Neural cell (in vitro differentiated cells): Measurements from ENCODE around the gene ST3GAL5. TPM values are rescaled to one million over a fixed set of nuclear protein-coding genes. Genes with fewer than 3 reads are reported as not detected.
A peak's percentile ranks its signal among the peaks of the same experiment; 100 is the strongest.
"Not testable (repeated sequence)": the region's sequence is repeated elsewhere in the genome, so short reads cannot be mapped to it uniquely, and the experiment has no call there.

Source experiments
- H2AFZ ChIP-seq: fragments of 200-600, 300-800 bp; sonication (generic), shearing (Covaris generic); 2 replicates; pipeline ENCODE4 v1.6.0; 2014; ENCODE audit warnings: low read depth, mild to moderate bottlenecking, antibody characterized with exemption, low read length, moderate library complexity
- H3F3A ChIP-seq: fragments of 200-600 bp; shearing (Covaris generic); 2 replicates; pipeline ENCODE4 v1.6.1; 2016; ENCODE audit warnings: mild to moderate bottlenecking, moderate library complexity, mixed read lengths, antibody characterized with exemption, low read length; ENCODE audit not compliant: insufficient read depth, poor library complexity, severe bottlenecking
- H3K27ac ChIP-seq: fragments of 200-600, 300-800 bp; sonication (generic), shearing (Covaris generic); 2 replicates; pipeline ENCODE4 v1.5.1; 2014; ENCODE audit warnings: mild to moderate bottlenecking, low read length, moderate library complexity
- H3K27me3 ChIP-seq: fragments of 300-800, 200-600 bp; sonication (generic), shearing (Covaris generic); 2 replicates; pipeline ENCODE4 v1.6.0; 2014; ENCODE audit warnings: mild to moderate bottlenecking, low read depth, low read length, moderate library complexity; ENCODE audit not compliant: insufficient read depth
- H3K36me3 ChIP-seq: fragments of 300-800, 200-600 bp; sonication (generic), shearing (Covaris generic); 2 replicates; pipeline ENCODE4 v1.5.1; 2014; ENCODE audit warnings: mild to moderate bottlenecking, antibody characterized with exemption, low read length, moderate library complexity; ENCODE audit not compliant: insufficient read depth
- H3K4me2 ChIP-seq: fragments of 300-800, 200-600 bp; sonication (generic), shearing (Covaris generic); 2 replicates; pipeline ENCODE4 v1.6.0; 2014; ENCODE audit warnings: mild to moderate bottlenecking, low read length
- H3K4me3 ChIP-seq: fragments of 300-800, 200-600 bp; sonication (generic), shearing (Covaris generic); 2 replicates; pipeline ENCODE4 v1.5.1; 2014; ENCODE audit warnings: mild to moderate bottlenecking, low read length, moderate library complexity
- H3K79me2 ChIP-seq: fragments of 200-600 bp; shearing (Covaris generic); replicated peaks from 2 replicates; pipeline ENCODE4 v1.6.0; 2014; ENCODE audit warnings: mild to moderate bottlenecking, low read length, moderate library complexity; ENCODE audit not compliant: insufficient read depth
- H3K9ac ChIP-seq: fragments of 300-800, 200-600 bp; sonication (generic), shearing (Covaris generic); 2 replicates; pipeline ENCODE4 v1.6.1; 2016; ENCODE audit warnings: mild to moderate bottlenecking, low read length, mixed read lengths
- H3K9me2 ChIP-seq: fragments of 200-600 bp; shearing (Covaris generic); 2 replicates; pipeline ENCODE4 v1.6.1; 2016; ENCODE audit warnings: mild to moderate bottlenecking, low read length, mixed read lengths; ENCODE audit not compliant: insufficient read depth
- H3K9me3 ChIP-seq: fragments of 200-600, 300-800 bp; sonication (generic), shearing (Covaris generic); 2 replicates; pipeline ENCODE4 v1.6.1; 2016; ENCODE audit warnings: mild to moderate bottlenecking, mixed run types, low read length, moderate library complexity, mixed read lengths
- H4K20me1 ChIP-seq: fragments of 200-600 bp; shearing (Covaris generic); 2 replicates; pipeline ENCODE4 v1.6.1; 2016; ENCODE audit warnings: mild to moderate bottlenecking, mixed run types; ENCODE audit not compliant: insufficient read depth
- CTCF ChIP-seq: fragments of 450-650 bp; IDR thresholded peaks from 2 replicates; pipeline ENCODE4 v1.5.1; 2014; ENCODE audit warnings: antibody characterized with exemption, mild to moderate bottlenecking, moderate library complexity; ENCODE audit not compliant: poor library complexity, severe bottlenecking
- EP300 ChIP-seq: fragments of 450-650 bp; conservative IDR thresholded peaks from 2 replicates; pipeline ENCODE4 v1.6.1; 2014; ENCODE audit warnings: antibody characterized with exemption, mild to moderate bottlenecking, moderate library complexity; ENCODE audit not compliant: poor library complexity, severe bottlenecking
- EZH2 ChIP-seq: fragments of 200-600, 300-800 bp; shearing (Covaris generic), sonication (generic); IDR thresholded peaks from 2 replicates; pipeline ENCODE4 v1.6.1; 2014; ENCODE audit warnings: antibody characterized with exemption, low read length, borderline replicate concordance, mild to moderate bottlenecking; ENCODE audit not compliant: insufficient read depth, poor library complexity, severe bottlenecking
- MXI1 ChIP-seq: fragments of 450-650 bp; conservative IDR thresholded peaks from 2 replicates; pipeline ENCODE4 v1.6.1; 2014; ENCODE audit warnings: antibody characterized with exemption, mild to moderate bottlenecking; ENCODE audit not compliant: poor library complexity, severe bottlenecking
- POLR2AphosphoS5 ChIP-seq: IDR thresholded peaks from 2 replicates; pipeline ENCODE4 v1.6.1; 2012
- RAD21 ChIP-seq: fragments of 450-650 bp; conservative IDR thresholded peaks from 2 replicates; pipeline ENCODE4 v1.6.1; 2014; ENCODE audit warnings: antibody characterized with exemption, mild to moderate bottlenecking, moderate library complexity
- SMC3 ChIP-seq: fragments of 450-650 bp; conservative IDR thresholded peaks from 2 replicates; pipeline ENCODE4 v1.6.1; 2014; ENCODE audit warnings: antibody characterized with exemption, mild to moderate bottlenecking, moderate library complexity; ENCODE audit not compliant: poor library complexity
- TAF1 ChIP-seq: IDR thresholded peaks from 2 replicates; pipeline ENCODE4 v1.6.1; 2012; ENCODE audit warnings: low read depth
- polyA plus RNA-seq: library from polyadenylated mRNA; depleted of rRNA; stranded (reverse); fragments of >200 nt; gene quantifications from 2 replicates; pipeline ENCODE4 v1.2.3, GENCODE V29; 2014
- TF ChIP-seq, protein P1 (sequence below): IDR thresholded peaks from 2 replicates; pipeline ENCODE4 v1.6.1; 2012; ENCODE audit warnings: borderline replicate concordance

ST3GAL5 gene
- polyA plus RNA-seq, 1 donor from 2014 or later = 55.6 TPM

GRCh38 chr2:85886590-85886989 is 2.2 kb downstream of the ST3GAL5 start:
- Histone ChIP-seq H3K79me2 (peaks cover 6% of the 10 kb centered on the region), H3K36me3 (no peaks in the 10 kb centered on the region), H3K4me3 (peak overlapping the region; percentile 93), H3F3A (no peaks in the 10 kb centered on the region), H4K20me1 (no peaks in the 10 kb centered on the region), H3K9me2 (no peaks in the 10 kb centered on the region), H3K4me2 (peak overlapping the region; percentile 76), H3K27me3 (no peaks in the 10 kb centered on the region), H2AFZ (no peak overlapping the region), H3K27ac (peak overlapping the region; percentile 67), H3K9me3 (no peaks in the 10 kb centered on the region), H3K9ac (peak overlapping the region; percentile 71)
- TF ChIP-seq SMC3 = no peak
- TF ChIP-seq MXI1 = no peak
- TF ChIP-seq EP300 = no peak
- no peak for TF ChIP-seq CTCF
- TF ChIP-seq RAD21 = no peak
- no peak for TF ChIP-seq TAF1
- TF ChIP-seq POLR2AphosphoS5 = no peak
- TF ChIP-seq, protein P1, sequence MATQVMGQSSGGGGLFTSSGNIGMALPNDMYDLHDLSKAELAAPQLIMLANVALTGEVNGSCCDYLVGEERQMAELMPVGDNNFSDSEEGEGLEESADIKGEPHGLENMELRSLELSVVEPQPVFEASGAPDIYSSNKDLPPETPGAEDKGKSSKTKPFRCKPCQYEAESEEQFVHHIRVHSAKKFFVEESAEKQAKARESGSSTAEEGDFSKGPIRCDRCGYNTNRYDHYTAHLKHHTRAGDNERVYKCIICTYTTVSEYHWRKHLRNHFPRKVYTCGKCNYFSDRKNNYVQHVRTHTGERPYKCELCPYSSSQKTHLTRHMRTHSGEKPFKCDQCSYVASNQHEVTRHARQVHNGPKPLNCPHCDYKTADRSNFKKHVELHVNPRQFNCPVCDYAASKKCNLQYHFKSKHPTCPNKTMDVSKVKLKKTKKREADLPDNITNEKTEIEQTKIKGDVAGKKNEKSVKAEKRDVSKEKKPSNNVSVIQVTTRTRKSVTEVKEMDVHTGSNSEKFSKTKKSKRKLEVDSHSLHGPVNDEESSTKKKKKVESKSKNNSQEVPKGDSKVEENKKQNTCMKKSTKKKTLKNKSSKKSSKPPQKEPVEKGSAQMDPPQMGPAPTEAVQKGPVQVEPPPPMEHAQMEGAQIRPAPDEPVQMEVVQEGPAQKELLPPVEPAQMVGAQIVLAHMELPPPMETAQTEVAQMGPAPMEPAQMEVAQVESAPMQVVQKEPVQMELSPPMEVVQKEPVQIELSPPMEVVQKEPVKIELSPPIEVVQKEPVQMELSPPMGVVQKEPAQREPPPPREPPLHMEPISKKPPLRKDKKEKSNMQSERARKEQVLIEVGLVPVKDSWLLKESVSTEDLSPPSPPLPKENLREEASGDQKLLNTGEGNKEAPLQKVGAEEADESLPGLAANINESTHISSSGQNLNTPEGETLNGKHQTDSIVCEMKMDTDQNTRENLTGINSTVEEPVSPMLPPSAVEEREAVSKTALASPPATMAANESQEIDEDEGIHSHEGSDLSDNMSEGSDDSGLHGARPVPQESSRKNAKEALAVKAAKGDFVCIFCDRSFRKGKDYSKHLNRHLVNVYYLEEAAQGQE = no peak
- TF ChIP-seq EZH2 = no peak

DNA sequence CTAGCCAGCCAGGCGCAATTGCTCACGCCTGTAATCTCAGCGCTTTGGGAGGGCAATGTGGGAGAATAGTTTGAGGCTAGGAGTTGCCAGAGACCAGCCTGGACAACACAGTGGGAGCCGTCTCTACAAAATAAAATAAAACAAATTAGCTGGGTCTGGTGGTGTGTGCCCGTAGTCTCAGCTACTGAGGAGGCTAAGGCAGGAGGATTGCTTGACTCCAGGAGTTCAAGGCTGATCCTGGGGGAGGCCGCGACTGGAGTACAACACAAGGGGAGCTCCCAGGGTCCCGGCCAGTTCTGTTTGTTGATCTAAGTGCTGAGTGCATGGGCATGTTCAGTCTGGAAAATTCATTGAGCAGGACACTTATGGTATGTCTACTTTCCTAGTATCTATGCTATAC is 2.6 kb downstream of the ST3GAL5 start:
- Histone ChIP-seq H3K27ac (no peak overlapping the region), H3K27me3 (no peaks in the 10 kb centered on the region), H3F3A (no peaks in the 10 kb centered on the region), H3K4me3 (peak overlapping the region; percentile 93), H3K36me3 (no peaks in the 10 kb centered on the region), H3K9me3 (no peaks in the 10 kb centered on the region), H4K20me1 (no peaks in the 10 kb centered on the region), H3K9ac (no peak overlapping the region), H3K9me2 (no peaks in the 10 kb centered on the region), H2AFZ (no peak overlapping the region), H3K79me2 (peaks cover 6% of the 10 kb centered on the region), H3K4me2 (no peak overlapping the region)
- no peak for TF ChIP-seq EZH2
- TF ChIP-seq TAF1 = no peak
- TF ChIP-seq SMC3 = no peak
- TF ChIP-seq CTCF = no peak
- no peak for TF ChIP-seq EP300
- no peak for TF ChIP-seq RAD21
- TF ChIP-seq POLR2AphosphoS5 = no peak
- no peak for TF ChIP-seq MXI1
- TF ChIP-seq, protein P1 = no peak

- H3K36me3 ChIP-seq, H3K27ac ChIP-seq, H4K20me1 ChIP-seq, H3K9me2 ChIP-seq, H3K4me3 ChIP-seq, H3K27me3 ChIP-seq, H3K4me2 ChIP-seq, H2AFZ ChIP-seq, H3K9ac ChIP-seq, H3K9me3 ChIP-seq, H3F3A ChIP-seq, H3K79me2 ChIP-seq: not testable (repeated sequence)
These were observed 7.0 kb downstream of the ST3GAL5 start for GRCh38 chr2:85881781-85882180.
